ENCODE results near the gene SEMA3G. TPM values are rescaled to one million over a fixed set of nuclear protein-coding genes. Genes with fewer than 3 reads are reported as not detected.

Gene SEMA3G
- total RNA-seq, 6 experiments from 2014 or later: not detected

DNA sequence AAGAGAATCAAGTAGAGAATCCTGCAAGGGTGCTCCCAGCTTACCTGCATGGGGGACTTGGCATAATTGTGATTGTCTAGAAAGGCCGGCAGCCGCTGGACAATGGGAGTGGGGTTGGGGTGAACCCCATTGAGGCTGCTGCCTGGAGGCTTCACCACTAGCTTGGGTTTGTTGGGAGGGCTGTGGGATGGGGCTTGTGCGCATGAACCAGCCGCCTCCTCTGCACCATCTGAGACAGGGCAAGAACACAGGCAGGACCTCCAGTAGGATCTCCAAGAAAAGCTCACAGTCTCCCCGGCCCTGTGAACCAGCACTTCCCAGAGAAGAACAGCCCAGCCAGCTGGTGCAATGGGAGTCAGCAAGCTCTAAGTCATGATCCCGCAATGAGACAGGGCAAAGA lies 39.8 kb downstream of the SEMA3G start:
- Mint-ChIP-seq H3K36me3 (ENCODE audit: low read depth) (peaks cover 24% of the 10 kb centered on the region), H3K9me3 (no peaks in the 10 kb centered on the region), H3K27me3 (ENCODE audit: insufficient read depth) (no peaks in the 10 kb centered on the region; the same call in none of the 2 replicates), H3K4me1 (ENCODE audit: low read depth) (peaks cover 14% of the 10 kb centered on the region), H3K27ac (no peak overlapping the region), H3K4me3 (no peak overlapping the region)
- DNase-seq: no peak
- TF ChIP-seq, protein P1, sequence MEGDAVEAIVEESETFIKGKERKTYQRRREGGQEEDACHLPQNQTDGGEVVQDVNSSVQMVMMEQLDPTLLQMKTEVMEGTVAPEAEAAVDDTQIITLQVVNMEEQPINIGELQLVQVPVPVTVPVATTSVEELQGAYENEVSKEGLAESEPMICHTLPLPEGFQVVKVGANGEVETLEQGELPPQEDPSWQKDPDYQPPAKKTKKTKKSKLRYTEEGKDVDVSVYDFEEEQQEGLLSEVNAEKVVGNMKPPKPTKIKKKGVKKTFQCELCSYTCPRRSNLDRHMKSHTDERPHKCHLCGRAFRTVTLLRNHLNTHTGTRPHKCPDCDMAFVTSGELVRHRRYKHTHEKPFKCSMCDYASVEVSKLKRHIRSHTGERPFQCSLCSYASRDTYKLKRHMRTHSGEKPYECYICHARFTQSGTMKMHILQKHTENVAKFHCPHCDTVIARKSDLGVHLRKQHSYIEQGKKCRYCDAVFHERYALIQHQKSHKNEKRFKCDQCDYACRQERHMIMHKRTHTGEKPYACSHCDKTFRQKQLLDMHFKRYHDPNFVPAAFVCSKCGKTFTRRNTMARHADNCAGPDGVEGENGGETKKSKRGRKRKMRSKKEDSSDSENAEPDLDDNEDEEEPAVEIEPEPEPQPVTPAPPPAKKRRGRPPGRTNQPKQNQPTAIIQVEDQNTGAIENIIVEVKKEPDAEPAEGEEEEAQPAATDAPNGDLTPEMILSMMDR (IDR thresholded peaks at IDR 0.05): no peak

DNA sequence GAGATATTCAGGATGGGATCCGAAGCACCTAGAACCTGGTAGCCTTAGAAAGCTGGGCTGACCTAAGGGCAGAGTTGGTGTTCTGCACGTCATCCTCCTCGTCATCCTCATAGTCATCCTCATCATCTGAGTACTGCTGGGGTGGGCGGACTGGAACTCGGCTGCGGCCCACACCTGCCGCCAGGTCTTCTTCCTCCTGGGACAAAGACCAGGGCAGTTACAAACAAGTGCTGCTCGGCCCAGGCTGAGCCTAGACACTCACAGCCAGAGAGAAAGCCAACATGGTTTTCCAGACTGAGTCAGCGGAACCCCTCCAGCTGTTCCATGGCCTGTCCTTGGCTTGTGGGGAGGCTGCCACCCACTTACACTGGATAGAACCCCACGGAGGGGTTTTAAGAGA lies 40.5 kb downstream of the SEMA3G start:
- no peak for DNase-seq
- TF ChIP-seq, protein P1 (IDR thresholded peaks at IDR 0.05): no peak
- Mint-ChIP-seq H3K27ac (no peak overlapping the region), H3K4me1 (ENCODE audit: low read depth) (peaks cover 14% of the 10 kb centered on the region), H3K4me3 (no peak overlapping the region), H3K27me3 (ENCODE audit: insufficient read depth) (no peaks in the 10 kb centered on the region; the same call in none of the 2 replicates), H3K36me3 (ENCODE audit: low read depth) (peaks cover 24% of the 10 kb centered on the region), H3K9me3 (no peaks in the 10 kb centered on the region)

DNA sequence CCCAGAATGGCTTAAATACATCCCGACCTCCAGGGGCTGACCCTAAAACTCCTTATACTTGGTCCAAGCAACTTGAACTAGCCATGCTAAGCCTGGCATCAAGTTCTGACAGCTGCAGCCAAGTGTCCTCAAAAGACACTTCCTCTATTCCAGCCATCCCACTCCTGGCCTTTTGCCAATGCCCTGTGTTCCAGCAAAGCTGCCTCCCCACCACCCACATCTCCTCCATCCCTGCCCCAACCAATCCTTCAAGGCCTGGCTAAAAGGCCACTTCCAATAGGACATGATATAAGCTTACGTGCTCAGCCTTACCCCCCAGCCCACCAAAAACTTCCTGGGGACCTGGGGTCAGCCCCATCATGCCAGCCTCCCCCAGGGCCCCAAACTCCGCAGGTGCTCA lies 40.9 kb downstream of the SEMA3G start:
- peaks cover 11% of the 10 kb centered on the region for H3K4me1 Mint-ChIP-seq (ENCODE audit: low read depth)
- H3K9me3 Mint-ChIP-seq: no peaks in the 10 kb centered on the region
- TF ChIP-seq, protein P1 (IDR thresholded peaks at IDR 0.05): no peak
- H3K36me3 Mint-ChIP-seq (ENCODE audit: low read depth): peaks cover 24% of the 10 kb centered on the region
- H3K4me3 Mint-ChIP-seq: no peak overlapping the region
- H3K27ac Mint-ChIP-seq: no peak overlapping the region
- no peaks in the 10 kb centered on the region; the same call in 1 of the 2 replicates for H3K27me3 Mint-ChIP-seq (ENCODE audit: insufficient read depth)
- DNase-seq: no peak

- no peaks in the 10 kb centered on the region; the same call in 1 of the 2 replicates for H3K27me3 Mint-ChIP-seq (ENCODE audit: insufficient read depth)
- no peaks in the 10 kb centered on the region for H3K9me3 Mint-ChIP-seq
- DNase-seq: no peak
- peaks cover 19% of the 10 kb centered on the region for H3K36me3 Mint-ChIP-seq (ENCODE audit: low read depth)
- peaks cover 5% of the 10 kb centered on the region for H3K4me1 Mint-ChIP-seq (ENCODE audit: low read depth)
- no peak overlapping the region for H3K27ac Mint-ChIP-seq
- no peak overlapping the region for H3K4me3 Mint-ChIP-seq
- TF ChIP-seq, protein P1 (IDR thresholded peaks at IDR 0.05): no peak
Observed at GRCh38 chr3:52403271-52403841, 41.5 kb downstream of the SEMA3G start.

DNA sequence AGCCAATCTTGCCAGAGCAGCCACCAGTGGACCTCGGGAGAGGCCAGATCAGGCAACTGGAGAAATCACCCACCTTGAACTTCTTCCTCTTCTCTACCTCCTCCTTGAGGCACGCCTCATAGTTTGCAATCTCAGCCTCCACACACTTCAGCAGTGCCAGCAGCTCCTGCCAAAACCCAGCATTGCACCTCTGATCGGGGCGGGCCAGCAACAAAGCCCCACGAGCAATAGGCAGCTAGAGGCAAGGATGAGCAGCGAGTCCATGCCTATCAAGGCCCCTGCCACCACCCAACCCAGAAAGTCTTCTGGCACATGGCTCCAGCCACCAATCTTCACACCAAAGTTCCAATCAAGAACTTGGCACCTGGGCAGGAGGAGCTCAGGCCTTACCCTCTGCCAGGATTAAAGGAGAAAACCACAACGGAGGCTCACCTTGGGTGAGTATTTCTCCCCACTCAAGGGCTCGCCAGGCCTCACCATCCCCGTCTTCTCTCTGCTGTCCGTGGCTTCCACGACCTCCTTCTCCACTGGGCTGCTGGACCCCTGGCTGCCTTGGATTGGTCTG lies 42.1 kb downstream of the SEMA3G start:
- Mint-ChIP-seq H3K4me3 (no peak overlapping the region), H3K4me1 (ENCODE audit: low read depth) (no peaks in the 10 kb centered on the region; the same call in 1 of the 2 replicates), H3K27me3 (ENCODE audit: insufficient read depth) (no peaks in the 10 kb centered on the region; the same call in 1 of the 2 replicates), H3K27ac (no peak overlapping the region), H3K36me3 (ENCODE audit: low read depth) (peaks cover 15% of the 10 kb centered on the region), H3K9me3 (no peaks in the 10 kb centered on the region)
- DNase-seq: no peak
- TF ChIP-seq, protein P1 (IDR thresholded peaks at IDR 0.05): no peak
